SK-MEL-5 (cell line): Measurements from ENCODE around the gene NR6A1. TPM values are rescaled to one million over a fixed set of nuclear protein-coding genes. Genes with fewer than 3 reads are reported as not detected.

Experiments
- DNase-seq: peaks from one replicate; pipeline ENCODE4 v3.0.0-alpha.2; 2016; ENCODE audit warnings: low read depth, low spot score
- in situ Hi-C: cut with HindIII; loops from 2 replicates; pipeline ENCODE4 v1.10.0; 2016; ENCODE audit warnings: low sequenced_read_pairs, high pct_unique_total_duplicates, low pct_unique_long_range_greater_than_20kb
- total RNA-seq: library from RNA; depleted of rRNA; stranded (reverse); fragments of >200 nt; shearing (Covaris generic); gene quantifications from 2 replicates; pipeline ENCODE4 v1.2.3, GENCODE V29; 2014

The NR6A1 gene
- total RNA-seq, 1 experiment from 2014 or later, result 7.8 TPM

GRCh38 chr9:124800306-124801259, 29.5 kb upstream of the NR6A1 start:
- no peak for DNase-seq
- in situ Hi-C loops, result no loop called here

GRCh38 chr9:124799274-124800006, 28.3 kb upstream of the NR6A1 start:
- no peak for DNase-seq
- in situ Hi-C loops, result no loop called here

GRCh38 chr9:124797343-124798103, 26.4 kb upstream of the NR6A1 start:
- in situ Hi-C loops, result no loop called here
- no peak for DNase-seq

GRCh38 chr9:124795881-124796431, 24.8 kb upstream of the NR6A1 start:
- DNase-seq, result no peak
- in situ Hi-C loops, result no loop called here

- in situ Hi-C loops, result no loop called here
- DNase-seq, result peak; percentile 33
These were observed 23.9 kb upstream of the NR6A1 start for GRCh38 chr9:124794902-124795491.

GRCh38 chr9:124793015-124793541, 22.0 kb upstream of the NR6A1 start:
- in situ Hi-C loops, result no loop called here
- no peak for DNase-seq

GRCh38 chr9:124792257-124793014, 21.3 kb upstream of the NR6A1 start:
- in situ Hi-C loops, result no loop called here
- DNase-seq, result no peak

GRCh38 chr9:124790801-124791505, 19.8 kb upstream of the NR6A1 start:
- in situ Hi-C loops, result no loop called here

GRCh38 chr9:124790301-124790700, 19.2 kb upstream of the NR6A1 start:
- DNase-seq, result no peak
- in situ Hi-C loops, result no loop called here

More at GRCh38 chr9:124790801-124791505, 19.8 kb upstream of the NR6A1 start:
- DNase-seq, result no peak

GRCh38 chr9:124789531-124789930, 18.4 kb upstream of the NR6A1 start:
- in situ Hi-C loops, result no loop called here
- no peak for DNase-seq

- no peak for DNase-seq
- in situ Hi-C loops, result no loop called here
These were observed 17.6 kb upstream of the NR6A1 start for GRCh38 chr9:124788542-124789217.

GRCh38 chr9:124786881-124787573, 15.9 kb upstream of the NR6A1 start:
- in situ Hi-C loops, result no loop called here
- no peak for DNase-seq

- no peak for DNase-seq
- in situ Hi-C loops, result no loop called here
These were observed 13.4 kb upstream of the NR6A1 start for GRCh38 chr9:124784509-124784908.

GRCh38 chr9:124783830-124784229, 12.7 kb upstream of the NR6A1 start:
- in situ Hi-C loops, result no loop called here

More at GRCh38 chr9:124783830-124784229, 12.7 kb upstream of the NR6A1 start:
- no peak for DNase-seq
